Effector memory CD4-positive, alpha-beta T cell (primary cell): Measurements from ENCODE around the gene MYO5B.
"Not testable (repeated sequence)": the region's sequence is repeated elsewhere in the genome, so short reads cannot be mapped to it uniquely, and the experiment has no call there.

ENCODE experiments used
- DNase-seq, 3 donors: peaks; one replicate each; pipeline ENCODE4 v3.0.0-alpha.2; 2020
- H3K27ac ChIP-seq: 2 replicates; pipeline ENCODE4 v1.7.0; 2013; ENCODE audit warnings: mild to moderate bottlenecking, low read length, moderate library complexity; ENCODE audit not compliant: insufficient read depth, poor library complexity, severe bottlenecking
- H3K27me3 ChIP-seq: replicated peaks from 2 replicates; pipeline ENCODE4 v1.7.0; 2013; ENCODE audit warnings: mild to moderate bottlenecking, low read length; ENCODE audit not compliant: insufficient read depth, control insufficient read depth, poor library complexity, severe bottlenecking
- H3K36me3 ChIP-seq: 2 replicates; pipeline ENCODE4 v1.7.0; 2013; ENCODE audit warnings: mild to moderate bottlenecking, low read length, moderate library complexity; ENCODE audit not compliant: control insufficient read depth, insufficient read depth
- H3K4me1 ChIP-seq: 2 replicates; pipeline ENCODE4 v1.7.0; 2013; ENCODE audit warnings: low read length, mild to moderate bottlenecking; ENCODE audit not compliant: control insufficient read depth, insufficient read depth, poor library complexity, severe bottlenecking
- H3K4me3 ChIP-seq: 2 replicates; pipeline ENCODE4 v1.7.0; 2013; ENCODE audit warnings: low read length, low read depth, mild to moderate bottlenecking; ENCODE audit not compliant: insufficient read depth, poor library complexity, severe bottlenecking
- H3K9me3 ChIP-seq: 2 replicates; pipeline ENCODE4 v1.7.0; 2013; ENCODE audit warnings: mild to moderate bottlenecking, low read length, moderate library complexity; ENCODE audit not compliant: control insufficient read depth

Gene MYO5B

DNA sequence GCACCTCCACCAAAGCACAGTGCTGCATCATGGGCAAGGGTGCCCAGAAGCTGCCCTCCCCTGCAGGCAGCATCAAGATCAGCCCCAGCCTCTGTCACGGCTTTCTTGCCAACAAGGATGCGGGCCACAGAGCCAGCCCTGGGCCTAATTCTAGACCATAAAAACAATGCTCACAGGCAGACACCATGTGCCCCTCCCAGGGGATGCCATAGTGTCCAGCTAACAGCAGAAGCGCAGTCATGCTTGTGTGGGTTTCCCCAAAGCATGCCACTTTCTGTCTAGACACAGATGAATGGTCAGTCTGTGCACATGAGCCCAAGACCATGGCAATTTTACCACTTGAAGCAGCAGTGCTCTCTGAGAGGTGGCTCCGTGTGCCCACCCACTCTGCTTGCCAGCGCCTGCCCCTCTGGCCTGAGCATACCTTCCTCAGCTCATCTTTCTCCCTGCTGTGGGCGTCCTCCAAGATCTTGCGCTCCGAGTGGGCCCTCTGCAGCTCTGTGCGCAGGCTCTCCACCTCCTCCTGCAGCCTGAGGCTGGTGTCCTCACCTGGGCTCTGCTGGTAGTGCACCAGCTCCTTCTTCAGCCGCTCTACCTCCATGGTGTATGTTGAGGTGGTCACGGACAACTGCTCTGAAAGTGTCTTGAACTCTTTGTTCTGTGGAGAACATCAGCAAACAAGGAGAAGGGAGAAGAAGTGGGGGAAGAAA lies 300.3 kb downstream of the MYO5B start:
- H3K27ac ChIP-seq = no peak overlapping the region

DNA sequence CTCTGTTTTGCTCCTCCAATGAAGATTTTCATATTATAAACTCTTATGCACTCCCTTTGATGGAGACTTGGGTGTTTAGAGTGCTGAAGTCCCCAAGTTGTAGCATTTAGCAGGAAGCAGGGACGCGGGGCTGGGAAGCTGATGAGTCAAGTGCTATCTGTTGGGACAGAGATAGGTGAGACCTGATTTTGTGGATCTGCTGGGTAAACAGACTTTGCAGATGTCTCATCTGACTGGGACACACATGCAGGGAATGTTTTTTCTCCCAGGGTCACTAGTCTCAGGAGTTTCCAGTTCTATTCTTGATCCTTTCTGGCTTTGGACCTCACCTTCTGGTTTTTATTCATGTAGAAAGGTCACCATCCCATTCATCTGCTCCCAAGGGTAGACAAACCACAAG lies 301.9 kb downstream of the MYO5B start:
- Histone ChIP-seq H3K9me3 (no peaks in the 10 kb centered on the region), H3K27me3 (no peaks in the 10 kb centered on the region), H3K27ac (no peak overlapping the region), H3K4me1 (no peaks in the 10 kb centered on the region), H3K4me3 (no peak overlapping the region), H3K36me3 (no peaks in the 10 kb centered on the region)
- no peak for DNase-seq

More for the DNA sequence above, 300.3 kb downstream of the MYO5B start:
- Histone ChIP-seq H3K27me3 (no peaks in the 10 kb centered on the region), H3K4me1 (no peaks in the 10 kb centered on the region), H3K4me3 (no peak overlapping the region), H3K36me3 (no peaks in the 10 kb centered on the region), H3K9me3 (no peaks in the 10 kb centered on the region)
- DNase-seq = no peak

GRCh38 chr18:49892148-49892924 lies 302.6 kb downstream of the MYO5B start:
- Histone ChIP-seq H3K27ac (no peak overlapping the region), H3K36me3 (no peaks in the 10 kb centered on the region), H3K9me3 (no peaks in the 10 kb centered on the region), H3K27me3 (no peaks in the 10 kb centered on the region), H3K4me3 (no peak overlapping the region), H3K4me1 (no peaks in the 10 kb centered on the region)
- DNase-seq = no peak

DNA sequence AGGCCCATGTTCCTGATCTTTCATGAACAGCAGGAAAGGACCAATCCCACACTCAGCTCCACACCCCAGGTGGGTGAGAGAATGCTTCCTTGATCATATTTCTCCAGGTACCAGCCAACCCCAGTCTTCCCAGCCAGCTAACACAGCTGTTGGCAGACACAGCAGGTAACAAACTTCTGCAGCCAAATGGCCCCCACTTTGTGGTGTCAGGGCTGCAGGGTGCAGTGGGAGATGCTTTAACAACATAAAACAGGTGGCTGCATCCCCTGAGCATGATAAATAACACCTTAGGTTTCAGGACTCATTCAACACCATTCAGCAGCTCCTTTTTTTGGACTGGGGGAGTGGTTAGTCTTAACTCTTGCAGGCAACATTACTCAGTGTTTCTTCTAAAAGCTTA lies 304.9 kb downstream of the MYO5B start:
- H3K4me3 ChIP-seq = no peak overlapping the region
- DNase-seq = no peak
- H3K27ac ChIP-seq = no peak overlapping the region
- H3K36me3 ChIP-seq = no peaks in the 10 kb centered on the region
- H3K4me1 ChIP-seq = no peaks in the 10 kb centered on the region
- no peaks in the 10 kb centered on the region for H3K27me3 ChIP-seq
- no peaks in the 10 kb centered on the region for H3K9me3 ChIP-seq

DNA sequence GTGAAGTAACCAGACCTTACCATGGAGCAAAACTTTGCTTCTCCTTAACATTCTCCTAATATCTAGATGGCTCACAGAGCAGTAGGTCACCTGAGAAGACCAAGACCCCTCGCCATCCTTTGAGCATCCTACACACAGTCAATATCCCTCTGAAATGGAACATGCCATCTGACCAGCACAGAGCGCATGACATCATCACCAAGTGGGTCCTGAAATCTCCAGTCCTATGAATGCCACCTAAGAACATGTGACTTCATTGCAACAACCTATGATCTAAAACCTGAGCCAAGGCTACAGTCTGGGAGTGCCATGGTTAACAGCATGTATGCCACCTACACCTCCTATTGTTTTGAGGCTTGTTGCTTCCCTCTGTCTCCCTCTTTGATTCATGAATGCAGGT lies 305.4 kb downstream of the MYO5B start:
- H3K9me3 ChIP-seq, H3K27me3 ChIP-seq, H3K4me3 ChIP-seq, DNase-seq, H3K36me3 ChIP-seq, H3K4me1 ChIP-seq, H3K27ac ChIP-seq: not testable (repeated sequence)

- DNase-seq = no peak
- Histone ChIP-seq H3K27me3 (no peaks in the 10 kb centered on the region), H3K36me3 (no peaks in the 10 kb centered on the region), H3K4me3 (no peak overlapping the region), H3K27ac (no peak overlapping the region), H3K9me3 (no peaks in the 10 kb centered on the region), H3K4me1 (no peaks in the 10 kb centered on the region)
Measured at GRCh38 chr18:49886891-49887764, 307.8 kb downstream of the MYO5B start.

GRCh38 chr18:49884959-49885358 lies 310.0 kb downstream of the MYO5B start:
- Histone ChIP-seq H3K27ac (no peak overlapping the region), H3K27me3 (no peaks in the 10 kb centered on the region), H3K36me3 (no peaks in the 10 kb centered on the region), H3K4me3 (no peak overlapping the region), H3K9me3 (no peaks in the 10 kb centered on the region), H3K4me1 (no peaks in the 10 kb centered on the region)
- no peak for DNase-seq

DNA sequence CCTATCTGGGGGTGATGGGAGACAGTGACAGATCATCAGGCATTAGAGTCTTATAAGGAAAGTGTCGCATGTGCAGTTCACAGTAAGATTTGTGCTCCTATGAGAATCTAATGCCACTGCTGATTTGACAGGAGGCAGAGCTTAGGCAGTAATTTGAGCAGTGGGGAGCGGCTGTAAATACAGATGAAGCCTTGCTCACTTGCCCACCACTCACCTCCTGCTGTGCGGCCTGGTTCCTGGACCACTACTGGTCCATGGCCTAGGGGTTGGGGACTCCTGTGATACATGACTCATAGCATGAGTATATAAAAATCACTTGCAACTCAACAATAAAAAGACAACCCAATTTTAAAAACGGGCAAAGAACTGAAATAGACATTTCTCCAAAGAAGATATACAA lies 310.5 kb downstream of the MYO5B start:
- Histone ChIP-seq H3K9me3 (no peaks in the 10 kb centered on the region), H3K4me3 (no peak overlapping the region), H3K27ac (no peak overlapping the region), H3K36me3 (no peaks in the 10 kb centered on the region), H3K4me1 (no peaks in the 10 kb centered on the region), H3K27me3 (no peaks in the 10 kb centered on the region)
- no peak for DNase-seq

DNA sequence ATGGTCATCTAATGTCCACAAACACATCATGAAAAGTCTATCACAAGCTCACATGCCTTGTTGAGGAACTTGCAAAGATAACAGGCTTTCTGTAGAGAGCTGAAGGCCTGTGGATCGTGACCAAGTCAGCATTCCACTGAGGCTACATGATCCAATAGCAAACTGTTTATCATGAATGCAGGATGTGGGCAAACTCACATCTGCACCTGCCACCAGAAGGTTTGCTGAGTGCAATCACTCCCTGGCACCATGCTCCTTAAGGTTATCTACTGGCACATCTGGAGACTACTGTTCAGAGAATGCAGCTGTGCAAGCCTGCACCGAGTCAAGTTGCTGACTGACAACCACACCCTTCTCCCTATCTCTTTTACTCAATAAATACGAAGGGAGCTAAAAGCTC lies 314.3 kb downstream of the MYO5B start:
- Histone ChIP-seq H3K4me3 (no peak overlapping the region), H3K36me3 (no peaks in the 10 kb centered on the region), H3K27ac (no peak overlapping the region), H3K27me3 (no peaks in the 10 kb centered on the region), H3K9me3 (no peaks in the 10 kb centered on the region), H3K4me1 (no peaks in the 10 kb centered on the region)
- DNase-seq = no peak

GRCh38 chr18:49879271-49879580 lies 315.7 kb downstream of the MYO5B start:
- no peaks in the 10 kb centered on the region for H3K27me3 ChIP-seq
- H3K36me3 ChIP-seq = no peaks in the 10 kb centered on the region
- H3K9me3 ChIP-seq = no peaks in the 10 kb centered on the region
- H3K4me1 ChIP-seq = no peaks in the 10 kb centered on the region
- no peak for DNase-seq
- H3K27ac ChIP-seq = no peak overlapping the region
- H3K4me3 ChIP-seq = no peak overlapping the region
